ENCODE measurements around the gene ACY1.
"Not testable (repeated sequence)": the region's sequence is repeated elsewhere in the genome, so short reads cannot be mapped to it uniquely, and the experiment has no call there.

Gene ACY1

DNA sequence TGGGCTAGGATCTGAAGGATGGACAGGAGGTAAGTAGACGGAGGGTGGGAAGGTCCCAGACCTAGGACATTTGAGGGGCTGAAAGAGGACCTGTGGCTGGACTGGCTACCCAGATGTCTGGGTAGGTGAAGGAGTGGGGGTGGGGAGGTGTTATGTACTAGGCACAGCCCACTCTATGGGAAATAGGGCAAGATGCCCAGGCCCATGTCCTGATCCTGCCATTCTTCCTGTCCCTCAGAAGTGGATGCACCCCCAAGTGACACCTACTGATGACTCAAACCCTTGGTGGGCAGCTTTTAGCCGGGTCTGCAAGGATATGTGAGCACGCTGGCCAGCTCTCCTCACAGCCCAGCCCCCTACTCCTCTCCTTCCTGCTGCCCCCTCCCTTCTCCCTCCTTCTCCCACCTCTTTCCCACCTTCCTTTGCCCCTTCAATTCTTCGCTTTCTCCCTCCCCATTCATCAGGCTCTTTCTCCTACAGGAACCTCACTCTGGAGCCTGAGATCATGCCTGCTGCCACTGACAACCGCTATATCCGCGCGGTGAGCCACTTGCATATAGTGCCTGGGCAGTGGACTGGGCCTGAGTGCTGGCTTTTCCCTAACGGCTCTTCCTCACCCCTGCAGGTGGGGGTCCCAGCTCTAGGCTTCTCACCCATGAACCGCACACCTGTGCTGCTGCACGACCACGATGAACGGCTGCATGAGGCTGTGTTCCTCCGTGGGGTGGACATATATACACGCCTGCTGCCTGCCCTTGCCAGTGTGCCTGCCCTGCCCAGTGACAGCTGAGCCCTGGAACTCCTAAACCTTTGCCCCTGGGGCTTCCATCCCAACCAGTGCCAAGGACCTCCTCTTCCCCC, 5.2 kb downstream of the ACY1 start:
- H3K9me2 ChIP-seq (replicated peaks; ENCODE audit: control insufficient read depth, low read length): no peaks in the 10 kb centered on the region
- H3K36me3 ChIP-seq (ENCODE audit: control insufficient read depth, low read length): peaks cover 23% of the 10 kb centered on the region
- TF ChIP-seq, protein P1, sequence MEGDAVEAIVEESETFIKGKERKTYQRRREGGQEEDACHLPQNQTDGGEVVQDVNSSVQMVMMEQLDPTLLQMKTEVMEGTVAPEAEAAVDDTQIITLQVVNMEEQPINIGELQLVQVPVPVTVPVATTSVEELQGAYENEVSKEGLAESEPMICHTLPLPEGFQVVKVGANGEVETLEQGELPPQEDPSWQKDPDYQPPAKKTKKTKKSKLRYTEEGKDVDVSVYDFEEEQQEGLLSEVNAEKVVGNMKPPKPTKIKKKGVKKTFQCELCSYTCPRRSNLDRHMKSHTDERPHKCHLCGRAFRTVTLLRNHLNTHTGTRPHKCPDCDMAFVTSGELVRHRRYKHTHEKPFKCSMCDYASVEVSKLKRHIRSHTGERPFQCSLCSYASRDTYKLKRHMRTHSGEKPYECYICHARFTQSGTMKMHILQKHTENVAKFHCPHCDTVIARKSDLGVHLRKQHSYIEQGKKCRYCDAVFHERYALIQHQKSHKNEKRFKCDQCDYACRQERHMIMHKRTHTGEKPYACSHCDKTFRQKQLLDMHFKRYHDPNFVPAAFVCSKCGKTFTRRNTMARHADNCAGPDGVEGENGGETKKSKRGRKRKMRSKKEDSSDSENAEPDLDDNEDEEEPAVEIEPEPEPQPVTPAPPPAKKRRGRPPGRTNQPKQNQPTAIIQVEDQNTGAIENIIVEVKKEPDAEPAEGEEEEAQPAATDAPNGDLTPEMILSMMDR (IDR thresholded peaks at IDR 0.05; ENCODE audit: low read depth, low read length, poor library complexity, severe bottlenecking): no peak
- TF ChIP-seq EZH2phosphoT487 (IDR thresholded peaks at IDR 0.05; ENCODE audit: borderline replicate concordance, low read length): no peak
- H3F3A ChIP-seq (ENCODE audit: control insufficient read depth, insufficient read depth): peaks cover 42% of the 10 kb centered on the region
- H3K79me2 ChIP-seq (ENCODE audit: control insufficient read depth, low read length): peaks cover 3% of the 10 kb centered on the region; the same call in 1 of the 2 replicates
- H4K20me1 ChIP-seq (ENCODE audit: control insufficient read depth, insufficient read depth, low read depth, low read length): no peaks in the 10 kb centered on the region
- no peak overlapping the region for H3K4me2 ChIP-seq (ENCODE audit: low read length)
- H3K9me3 ChIP-seq (ENCODE audit: control insufficient read depth, insufficient read depth, low read length): no peaks in the 10 kb centered on the region
- no peak overlapping the region for H3K4me3 ChIP-seq (ENCODE audit: low read length)
- H3K27ac ChIP-seq (ENCODE audit: low read depth, low read length): no peak overlapping the region
- H3K4me1 ChIP-seq (ENCODE audit: control insufficient read depth, low read length): peaks cover 29% of the 10 kb centered on the region
- no peaks in the 10 kb centered on the region for H3K27me3 ChIP-seq (ENCODE audit: control insufficient read depth, low read length)

- H3F3A ChIP-seq (ENCODE audit: control insufficient read depth, insufficient read depth): peaks cover 53% of the 10 kb centered on the region
- not testable (repeated sequence) for H3K4me2 ChIP-seq (ENCODE audit: low read length); H3K27ac ChIP-seq (ENCODE audit: low read depth, low read length)
These were observed 7.2 kb downstream of the ACY1 start for GRCh38 chr3:51990501-51990971.

GRCh38 chr3:51992017-51992682, 8.8 kb downstream of the ACY1 start:
- TF ChIP-seq EZH2phosphoT487 (IDR thresholded peaks at IDR 0.05; ENCODE audit: borderline replicate concordance, low read length): no peak
- TF ChIP-seq, protein P1 (IDR thresholded peaks at IDR 0.05; ENCODE audit: low read depth, low read length, poor library complexity, severe bottlenecking): no peak

More at GRCh38 chr3:51990501-51990971, 7.2 kb downstream of the ACY1 start:
- not testable (repeated sequence) for H3K9me3 ChIP-seq (ENCODE audit: control insufficient read depth, insufficient read depth, low read length); H3K4me3 ChIP-seq (ENCODE audit: low read length); H3K27me3 ChIP-seq (ENCODE audit: control insufficient read depth, low read length); H4K20me1 ChIP-seq (ENCODE audit: control insufficient read depth, insufficient read depth, low read depth, low read length); H3K9me2 ChIP-seq (replicated peaks; ENCODE audit: control insufficient read depth, low read length)
- Histone ChIP-seq H3K36me3 (ENCODE audit: control insufficient read depth, low read length) (peaks cover 43% of the 10 kb centered on the region), H3K79me2 (ENCODE audit: control insufficient read depth, low read length) (peaks cover 21% of the 10 kb centered on the region), H3K4me1 (ENCODE audit: control insufficient read depth, low read length) (peaks cover 36% of the 10 kb centered on the region)

DNA sequence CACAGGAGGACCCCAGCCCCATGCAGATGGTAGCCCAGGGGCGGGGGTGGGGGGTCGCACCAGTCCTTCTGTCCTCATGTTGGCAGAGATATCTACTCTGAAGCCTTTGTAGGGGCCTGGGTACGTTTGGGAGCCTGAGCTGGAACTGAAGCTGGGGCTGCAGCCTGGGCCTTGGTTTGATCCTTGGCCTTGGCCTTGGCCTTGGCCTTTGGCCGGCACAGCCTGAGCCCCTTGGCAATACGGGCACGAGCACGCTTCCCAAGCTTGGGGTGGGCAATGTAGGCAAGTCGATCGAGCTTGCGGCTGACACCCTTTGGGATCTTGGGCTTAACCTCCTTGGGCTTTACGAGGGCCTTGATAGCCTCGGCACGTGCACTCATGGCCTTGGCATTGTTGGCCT, 10.3 kb downstream of the ACY1 start:
- Histone ChIP-seq H3K79me2 (ENCODE audit: control insufficient read depth, low read length) (peaks cover 24% of the 10 kb centered on the region), H3F3A (ENCODE audit: control insufficient read depth, insufficient read depth) (peaks cover 52% of the 10 kb centered on the region), H3K4me1 (ENCODE audit: control insufficient read depth, low read length) (peaks cover 38% of the 10 kb centered on the region), H3K4me2 (ENCODE audit: low read length) (peak overlapping the region; percentile 93), H3K36me3 (ENCODE audit: control insufficient read depth, low read length) (peaks cover 44% of the 10 kb centered on the region), H3K4me3 (ENCODE audit: low read length) (peak overlapping the region; percentile 99)
- H3K9me2 ChIP-seq (replicated peaks; ENCODE audit: control insufficient read depth, low read length); H3K27ac ChIP-seq (ENCODE audit: low read depth, low read length); H3K9me3 ChIP-seq (ENCODE audit: control insufficient read depth, insufficient read depth, low read length); H4K20me1 ChIP-seq (ENCODE audit: control insufficient read depth, insufficient read depth, low read depth, low read length); H3K27me3 ChIP-seq (ENCODE audit: control insufficient read depth, low read length): not testable (repeated sequence)

More at GRCh38 chr3:51992017-51992682, 8.8 kb downstream of the ACY1 start:
- Histone ChIP-seq H3K4me3 (ENCODE audit: low read length) (0 out of 2 replicates have a peak overlapping the region, but pooled peaks have one; percentile 1), H3K9me2 (replicated peaks; ENCODE audit: control insufficient read depth, low read length) (no peaks in the 10 kb centered on the region), H3K9me3 (ENCODE audit: control insufficient read depth, insufficient read depth, low read length) (no peaks in the 10 kb centered on the region), H3K4me1 (ENCODE audit: control insufficient read depth, low read length) (peaks cover 38% of the 10 kb centered on the region), H3K27ac (ENCODE audit: low read depth, low read length) (peak overlapping the region; percentile 58), H4K20me1 (ENCODE audit: control insufficient read depth, insufficient read depth, low read depth, low read length) (peaks cover 5% of the 10 kb centered on the region; the same call in 1 of the 2 replicates), H3F3A (ENCODE audit: control insufficient read depth, insufficient read depth) (peaks cover 53% of the 10 kb centered on the region), H3K27me3 (ENCODE audit: control insufficient read depth, low read length) (no peaks in the 10 kb centered on the region; the same call in 1 of the 2 replicates), H3K4me2 (ENCODE audit: low read length) (peak overlapping the region; percentile 25), H3K36me3 (ENCODE audit: control insufficient read depth, low read length) (peaks cover 44% of the 10 kb centered on the region), H3K79me2 (ENCODE audit: control insufficient read depth, low read length) (peaks cover 24% of the 10 kb centered on the region)
